GM19467 (cell line): ENCODE results near the gene RPL7L1.

Source experiments
- ATAC-seq: cut with Tn5 transposase; IDR thresholded peaks from one replicate; pipeline ENCODE4 v1.9.1; 2021; ENCODE audit warnings: mild to moderate bottlenecking, moderate library complexity; ENCODE audit not compliant: unreplicated experiment

The RPL7L1 gene

DNA sequence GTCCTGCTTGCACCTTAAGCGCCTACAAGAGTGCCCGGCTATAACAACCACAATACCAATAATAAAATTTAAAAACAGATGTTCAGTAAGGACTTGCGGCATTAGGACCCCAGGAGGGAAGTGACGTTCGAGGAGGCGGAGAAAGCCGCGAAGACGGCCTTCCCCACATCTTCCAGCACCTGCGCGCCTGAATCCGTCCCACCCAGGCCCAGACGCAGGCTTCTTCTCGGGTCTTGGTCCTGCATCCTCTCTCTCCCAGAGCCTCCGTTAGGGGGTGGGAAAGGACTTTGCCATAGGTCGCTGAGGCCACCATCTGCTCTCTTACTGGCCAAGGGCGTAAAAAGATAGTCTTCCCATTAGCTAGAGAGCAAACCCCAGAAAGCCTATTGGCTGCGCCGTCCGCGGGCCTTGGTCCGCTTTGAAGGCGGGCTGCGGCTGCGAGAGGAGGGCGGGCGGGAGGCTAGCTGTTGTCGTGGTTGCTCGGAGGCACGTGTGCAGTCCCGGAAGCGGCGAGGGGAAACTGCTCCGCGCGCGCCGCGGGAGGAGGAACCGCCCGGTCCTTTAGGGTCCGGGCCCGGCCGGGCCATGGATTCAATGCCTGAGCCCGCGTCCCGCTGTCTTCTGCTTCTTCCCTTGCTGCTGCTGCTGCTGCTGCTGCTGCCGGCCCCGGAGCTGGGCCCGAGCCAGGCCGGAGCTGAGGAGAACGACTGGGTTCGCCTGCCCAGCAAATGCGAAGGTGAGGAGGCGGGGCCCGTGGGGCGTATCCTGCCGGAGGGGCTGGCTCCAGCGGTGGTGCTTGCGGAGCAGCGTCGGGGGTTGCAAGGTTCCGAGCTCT, 49.8 kb downstream of the RPL7L1 start, which contains the start of gene CNPY3:
Gene CNPY3 (plus strand): TSS at position 495 of the 835 bp plus-strand sequence. CDS start 91 bp downstream, at position 586.
- peak; percentile 62 for ATAC-seq

DNA sequence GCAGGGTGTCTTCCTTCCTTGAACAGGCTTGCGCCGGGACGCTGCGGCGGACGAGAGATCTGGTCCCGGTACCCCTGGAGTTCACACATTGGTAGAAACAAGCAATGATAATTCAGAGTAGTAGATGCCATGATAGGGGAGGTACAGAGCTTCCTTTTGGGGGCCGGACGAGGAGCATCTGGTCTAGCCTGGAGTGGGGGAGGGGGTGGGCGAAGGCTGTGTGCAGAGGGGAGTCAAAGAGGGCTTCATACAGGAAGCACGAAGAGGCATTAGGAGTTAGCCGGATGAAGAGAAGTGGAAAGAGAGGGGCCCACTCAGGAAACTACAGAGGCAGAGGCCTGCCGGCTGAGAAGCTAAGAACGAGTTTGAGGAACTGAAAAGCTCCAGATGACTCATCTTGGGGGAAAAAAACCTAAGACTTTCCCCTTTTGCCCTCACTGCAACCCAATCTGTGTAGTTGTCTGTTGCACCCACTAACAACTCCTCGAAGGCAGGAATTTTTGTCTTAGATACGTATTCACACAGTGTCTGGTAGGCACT, 50.5 kb downstream of the RPL7L1 start:
- ATAC-seq, result peak; percentile 55

DNA sequence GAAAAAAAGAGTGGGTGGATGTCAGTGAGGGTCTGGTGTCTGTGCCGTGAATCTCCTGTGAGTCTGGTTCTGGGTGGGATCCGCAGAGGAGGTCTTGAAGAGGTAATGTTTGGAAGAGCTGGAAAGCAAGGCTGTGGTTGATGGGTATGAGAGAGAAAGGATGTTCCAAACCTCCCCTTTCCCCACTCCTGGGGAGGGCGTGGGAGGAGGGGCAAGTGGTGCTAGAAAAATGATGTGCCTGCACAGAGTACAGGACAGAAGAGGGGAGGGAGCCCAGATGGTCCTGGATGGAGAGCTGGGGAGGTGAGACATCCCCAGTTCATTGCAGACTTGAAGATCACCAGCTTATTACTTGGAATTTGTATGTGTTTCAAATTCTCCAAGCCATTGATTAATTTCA, 53.0 kb downstream of the RPL7L1 start:
- no peak for ATAC-seq

DNA sequence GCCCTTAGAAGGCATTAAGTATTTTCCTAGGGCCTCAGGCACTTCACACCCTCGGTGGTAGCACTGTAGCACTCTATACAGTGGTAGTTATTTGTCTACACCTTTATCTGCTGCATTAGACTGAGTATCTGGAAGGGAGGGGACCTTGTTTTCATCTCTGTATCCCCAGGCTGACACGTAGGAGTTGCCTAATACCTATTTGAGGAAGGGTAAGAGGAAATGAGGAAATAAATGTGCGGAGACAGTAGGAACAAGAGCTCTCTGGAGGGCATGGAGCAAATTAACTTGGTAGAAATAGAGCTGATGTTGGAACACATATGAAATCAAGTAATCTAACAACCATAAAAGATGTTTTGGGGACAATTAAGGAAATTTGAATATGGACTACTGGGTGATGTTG, 53.8 kb downstream of the RPL7L1 start:
- ATAC-seq, result no peak

DNA sequence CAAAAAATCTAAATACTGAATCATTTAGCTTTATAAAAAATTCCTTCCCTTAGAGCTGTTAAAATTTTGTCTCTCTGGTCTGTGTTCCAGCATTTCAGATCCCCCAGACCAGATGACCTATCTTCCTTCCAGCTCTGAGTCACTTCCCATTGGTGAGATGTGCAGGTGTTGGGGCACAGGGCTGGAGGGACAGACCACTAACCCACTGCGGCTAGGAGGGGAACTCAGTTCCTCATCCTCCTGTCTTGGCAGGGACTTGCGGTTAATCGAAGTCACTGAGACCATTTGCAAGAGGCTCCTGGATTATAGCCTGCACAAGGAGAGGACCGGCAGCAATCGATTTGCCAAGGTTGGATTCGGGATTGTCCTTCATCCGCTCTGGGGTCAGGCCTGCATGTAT, 55.9 kb downstream of the RPL7L1 start:
- ATAC-seq, result no peak

DNA sequence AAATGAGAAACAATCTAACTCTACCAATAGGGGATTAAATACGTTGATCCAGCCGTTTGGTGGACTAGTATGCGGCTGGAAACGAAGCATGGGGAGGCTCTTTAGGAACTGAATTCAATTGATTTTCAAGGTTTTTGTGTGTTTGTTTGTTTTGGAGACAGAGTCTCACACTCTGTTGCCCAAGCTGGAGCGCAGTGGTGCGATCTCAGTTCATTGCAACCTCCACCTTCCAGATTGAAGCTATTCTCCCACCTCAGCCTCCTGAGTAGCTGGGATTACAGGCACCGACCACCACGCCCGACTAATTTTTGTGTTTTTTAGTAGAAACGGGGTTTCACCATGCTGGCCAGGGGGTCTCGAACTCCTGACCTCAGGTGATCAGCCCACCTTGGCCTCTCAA, 57.0 kb downstream of the RPL7L1 start:
- no peak for ATAC-seq

DNA sequence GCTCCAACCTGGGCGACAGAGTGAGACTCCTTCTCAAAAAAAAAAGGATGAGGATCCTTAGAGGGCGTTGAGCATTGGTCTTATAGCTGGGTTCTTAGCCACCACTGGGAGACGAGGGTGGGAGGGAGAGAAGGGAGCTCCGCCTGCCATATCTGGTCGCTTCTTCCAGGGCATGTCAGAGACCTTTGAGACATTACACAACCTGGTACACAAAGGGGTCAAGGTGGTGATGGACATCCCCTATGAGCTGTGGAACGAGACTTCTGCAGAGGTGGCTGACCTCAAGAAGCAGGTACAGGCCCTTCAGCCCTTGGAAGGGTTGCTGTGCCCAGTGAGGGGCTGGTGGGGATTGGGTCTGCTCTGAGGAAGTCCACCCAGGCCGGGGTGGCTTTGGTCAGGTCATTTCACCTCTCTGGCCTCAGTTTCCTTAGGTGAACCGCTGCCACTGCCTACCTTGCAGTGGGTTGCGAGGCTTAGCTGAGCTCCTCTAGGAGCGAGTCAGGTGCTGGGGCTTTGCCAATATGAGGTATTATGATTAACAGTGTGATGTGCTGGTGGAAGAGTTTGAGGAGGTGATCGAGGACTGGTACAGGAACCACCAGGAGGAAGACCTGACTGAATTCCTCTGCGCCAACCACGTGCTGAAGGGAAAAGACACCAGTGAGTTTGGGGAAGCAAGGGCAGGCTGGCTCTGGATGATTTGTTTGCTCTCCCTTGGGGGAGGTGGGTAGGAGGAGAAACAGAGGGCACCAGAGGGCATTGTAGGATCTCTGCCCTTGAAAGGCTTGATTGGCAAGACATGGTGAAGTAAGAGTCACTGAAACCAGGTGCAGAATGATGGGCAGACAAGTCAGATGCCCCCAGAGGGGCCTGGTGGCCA, 58.4 kb downstream of the RPL7L1 start:
- ATAC-seq, result no peak

DNA sequence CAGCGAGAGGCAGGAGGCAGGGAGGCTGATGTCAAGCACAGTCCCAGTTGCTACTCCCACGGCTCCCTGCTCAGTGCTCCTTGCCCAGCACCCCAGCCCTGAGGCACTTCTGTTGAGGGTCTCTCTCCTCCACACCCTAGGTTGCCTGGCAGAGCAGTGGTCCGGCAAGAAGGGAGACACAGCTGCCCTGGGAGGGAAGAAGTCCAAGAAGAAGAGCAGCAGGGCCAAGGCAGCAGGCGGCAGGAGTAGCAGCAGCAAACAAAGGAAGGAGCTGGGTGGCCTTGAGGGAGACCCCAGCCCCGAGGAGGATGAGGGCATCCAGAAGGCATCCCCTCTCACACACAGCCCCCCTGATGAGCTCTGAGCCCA, 59.0 kb downstream of the RPL7L1 start:
- ATAC-seq, result no peak

DNA sequence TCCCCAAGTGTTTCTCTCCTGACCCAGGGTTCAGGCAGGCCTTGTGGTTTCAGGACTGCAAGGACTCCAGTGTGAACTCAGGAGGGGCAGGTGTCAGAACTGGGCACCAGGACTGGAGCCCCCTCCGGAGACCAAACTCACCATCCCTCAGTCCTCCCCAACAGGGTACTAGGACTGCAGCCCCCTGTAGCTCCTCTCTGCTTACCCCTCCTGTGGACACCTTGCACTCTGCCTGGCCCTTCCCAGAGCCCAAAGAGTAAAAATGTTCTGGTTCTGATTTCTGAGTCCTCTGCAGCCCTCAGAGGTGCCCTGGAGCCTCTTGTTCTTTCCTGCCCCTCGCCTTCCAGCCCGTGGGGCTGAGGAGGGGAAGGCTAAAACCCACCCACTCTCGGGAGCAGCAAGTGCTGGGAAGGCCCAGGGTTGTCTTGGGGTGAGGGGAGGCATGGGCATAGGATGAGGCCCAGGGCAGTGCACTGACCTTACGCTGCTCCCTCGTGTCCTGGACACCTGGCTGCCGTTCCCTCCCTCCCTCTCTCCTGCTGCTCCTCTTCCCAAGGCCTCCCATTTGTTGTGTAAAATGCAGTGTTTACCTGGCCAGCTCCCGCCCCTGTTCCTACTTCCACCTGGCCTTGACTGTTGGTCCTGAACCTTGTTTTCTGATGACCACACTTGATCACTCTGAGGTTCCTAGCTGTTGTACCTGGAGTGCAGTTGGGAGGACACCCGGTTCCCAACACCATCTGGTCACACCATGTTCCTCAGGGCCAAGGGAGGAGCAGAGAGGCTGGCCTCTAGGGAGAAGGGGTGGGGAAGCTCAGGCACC, 59.8 kb downstream of the RPL7L1 start:
- no peak for ATAC-seq
